Ramos (cell line): Measurements from ENCODE around the gene KRTAP1-5.
"Not testable (repeated sequence)": the region's sequence is repeated elsewhere in the genome, so short reads cannot be mapped to it uniquely, and the experiment has no call there.

ENCODE experiments used
- in situ Hi-C: fragments of 300-500 bp; cut with MboI; formaldehyde crosslinking; loops from one replicate; pipeline ENCODE4 v1.14.3; 2022; ENCODE audit warnings: low sequenced_read_pairs; ENCODE audit not compliant: unreplicated experiment

Gene KRTAP1-5

DNA sequence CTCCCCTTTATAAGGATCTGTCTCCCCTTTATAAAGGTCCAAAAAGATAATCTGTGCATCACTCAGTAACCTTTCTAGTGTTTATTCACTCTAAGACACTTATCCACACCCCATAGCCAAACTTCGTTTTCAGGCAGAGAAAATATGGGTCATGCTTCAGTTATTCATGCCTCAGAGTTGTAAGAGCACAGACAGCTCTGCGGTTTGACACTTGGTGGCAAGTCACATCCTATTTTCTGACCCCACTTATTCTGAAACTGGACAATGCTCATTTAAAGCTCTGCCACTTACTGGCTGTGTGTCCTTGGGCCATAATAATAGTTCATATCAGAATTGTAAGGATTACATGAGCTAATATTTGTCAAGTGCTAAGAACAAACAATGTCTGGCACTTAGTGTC lies 22.1 kb upstream of the KRTAP1-5 start:
- in situ Hi-C loops = no loop called here

DNA sequence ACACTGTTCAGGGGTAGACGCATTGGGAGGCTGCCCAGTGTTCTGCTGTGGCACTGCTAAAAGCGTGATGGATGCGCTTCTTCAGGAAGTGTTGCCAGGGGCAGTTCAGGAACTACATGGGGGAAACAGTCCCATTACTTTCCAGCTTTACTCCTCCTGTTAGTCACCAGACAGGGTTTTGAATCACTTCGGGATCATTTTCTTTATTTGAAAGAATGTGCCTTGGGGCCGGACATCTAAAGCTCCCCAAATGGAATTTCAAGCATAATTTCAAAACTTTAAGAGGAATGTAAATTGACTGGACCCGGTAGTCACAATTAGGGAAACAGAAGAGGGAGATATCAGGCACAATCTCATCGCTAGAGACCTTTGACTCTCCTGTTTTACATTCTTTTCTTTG lies 21.4 kb upstream of the KRTAP1-5 start:
- in situ Hi-C loops = no loop called here

DNA sequence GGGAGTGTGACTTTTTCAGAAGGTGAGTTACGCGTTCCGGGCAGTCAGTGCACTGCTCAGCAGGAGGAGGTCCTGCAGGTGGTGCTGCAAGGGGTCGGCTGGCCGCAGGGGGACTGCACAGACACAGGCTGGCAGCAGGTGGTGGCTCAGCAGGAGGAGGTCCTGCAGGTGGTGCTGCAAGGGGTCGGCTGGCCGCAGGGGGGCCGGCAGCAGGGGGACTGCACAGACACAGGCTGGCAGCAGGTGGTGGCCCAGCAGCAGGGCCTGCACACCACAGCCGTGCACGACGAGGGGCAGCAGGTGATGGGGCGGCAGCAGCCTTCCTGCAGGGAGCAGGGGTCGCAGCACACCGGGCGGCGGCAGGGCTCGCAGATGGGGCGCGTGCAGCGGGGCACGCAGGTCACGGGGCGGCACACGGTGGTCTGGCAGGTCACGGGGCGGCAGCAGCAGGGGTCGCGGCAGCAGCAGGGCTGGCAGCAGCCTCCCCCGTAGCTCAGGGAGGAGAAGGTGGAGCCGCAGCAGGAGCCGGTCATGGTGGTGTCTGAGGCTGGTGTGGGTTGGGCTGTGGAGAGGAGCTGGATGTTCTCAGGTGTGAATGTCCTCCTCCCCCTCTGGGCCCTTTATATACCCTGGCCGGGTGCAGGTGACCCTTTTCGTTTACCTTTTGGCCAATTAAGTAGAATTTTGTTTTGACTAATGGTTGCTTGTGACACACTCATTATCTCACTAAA lies 19.9 kb upstream of the KRTAP1-5 start, which contains the start of gene KRTAP2-1:
Gene KRTAP2-1, minus strand, starts transcription at position 582 of the 731 bp plus-strand sequence. Its CDS starts 49 bp downstream, at position 533.
- in situ Hi-C loops = not testable (repeated sequence)

DNA sequence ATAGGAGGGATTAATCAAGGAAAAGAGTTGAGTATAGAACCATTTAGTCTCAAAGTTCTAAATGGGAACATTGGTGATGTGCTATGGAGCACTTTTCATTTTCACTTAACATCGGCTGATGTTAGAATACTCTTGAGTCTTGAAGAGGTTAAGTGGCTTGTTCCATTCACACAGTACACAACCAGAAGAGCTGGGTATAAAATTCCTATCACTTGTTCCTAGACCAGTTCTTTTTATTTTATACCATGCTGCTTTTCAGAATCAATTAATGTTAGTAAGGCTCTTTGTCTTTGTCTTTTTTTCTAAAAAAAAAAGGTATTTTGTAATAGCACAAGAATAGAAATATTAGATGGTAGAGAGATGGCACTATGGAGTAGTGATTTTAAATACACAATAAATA lies 15.9 kb upstream of the KRTAP1-5 start:
- in situ Hi-C loops = no loop called here

DNA sequence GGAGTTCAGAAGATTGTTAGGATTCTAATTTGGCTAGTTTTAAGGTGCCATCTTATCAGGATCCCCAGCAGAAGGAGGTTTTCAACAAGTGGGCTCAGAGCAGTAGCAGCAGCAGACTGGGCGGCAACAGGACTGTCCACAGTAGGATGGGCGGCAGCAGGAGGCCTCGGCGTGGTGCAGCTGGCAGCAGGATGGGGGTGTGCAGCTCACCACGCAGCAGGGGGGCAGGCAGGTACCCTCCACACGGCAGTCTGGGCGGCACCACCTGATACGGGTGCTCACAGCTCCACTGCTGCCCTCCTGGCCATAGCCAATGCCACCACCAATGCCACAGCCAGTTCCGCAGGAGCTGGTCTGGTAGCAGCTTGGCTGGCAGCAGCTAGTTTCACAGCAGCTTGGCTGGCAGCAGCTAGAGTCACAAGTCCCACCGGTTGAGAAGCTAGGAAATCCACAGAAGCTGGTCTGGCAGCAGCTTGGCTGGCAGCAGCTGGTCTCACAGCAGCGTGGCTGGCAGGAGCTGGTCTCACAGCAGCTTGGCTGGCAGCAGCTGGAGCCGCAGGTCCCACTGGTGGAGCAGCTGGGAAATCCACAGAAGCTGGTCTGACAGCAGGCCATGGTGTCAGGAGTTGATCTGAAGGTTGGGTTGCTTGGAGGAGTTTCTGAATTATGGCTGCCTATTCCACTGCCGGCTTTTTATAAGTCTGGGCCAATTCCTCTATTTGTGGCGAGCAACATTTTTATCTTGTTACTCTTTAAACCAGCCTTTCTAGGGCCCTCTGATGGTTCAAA lies 14.0 kb upstream of the KRTAP1-5 start, which contains the start of gene KRTAP1-1:
Gene KRTAP1-1, minus strand, starts transcription at position 668 of the 789 bp plus-strand sequence. Its CDS starts 53 bp downstream, at position 615.
- in situ Hi-C loops = not testable (repeated sequence)

DNA sequence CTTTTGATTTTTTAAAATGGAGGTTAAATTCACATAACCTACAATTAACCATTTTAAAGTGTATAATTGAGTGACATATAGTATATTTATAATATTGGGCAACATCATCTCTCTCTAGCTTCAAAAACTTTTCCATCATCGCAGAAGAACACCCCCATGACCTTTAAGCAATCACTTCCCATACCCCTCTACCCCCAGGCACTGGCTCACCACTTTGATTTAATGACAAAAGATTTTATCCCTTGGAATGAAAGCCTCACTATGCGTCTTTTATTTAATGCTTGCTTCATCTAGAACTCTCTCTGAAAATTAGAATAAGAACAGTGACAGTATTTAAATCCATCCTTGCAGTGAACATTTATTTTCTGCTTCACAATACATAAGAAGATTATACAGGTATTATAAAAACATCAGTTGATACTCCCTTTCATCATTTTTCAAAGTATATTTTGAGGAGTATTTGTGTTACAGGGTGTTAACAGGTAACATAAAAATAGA lies 10.9 kb upstream of the KRTAP1-5 start:
- in situ Hi-C loops = no loop called here

DNA sequence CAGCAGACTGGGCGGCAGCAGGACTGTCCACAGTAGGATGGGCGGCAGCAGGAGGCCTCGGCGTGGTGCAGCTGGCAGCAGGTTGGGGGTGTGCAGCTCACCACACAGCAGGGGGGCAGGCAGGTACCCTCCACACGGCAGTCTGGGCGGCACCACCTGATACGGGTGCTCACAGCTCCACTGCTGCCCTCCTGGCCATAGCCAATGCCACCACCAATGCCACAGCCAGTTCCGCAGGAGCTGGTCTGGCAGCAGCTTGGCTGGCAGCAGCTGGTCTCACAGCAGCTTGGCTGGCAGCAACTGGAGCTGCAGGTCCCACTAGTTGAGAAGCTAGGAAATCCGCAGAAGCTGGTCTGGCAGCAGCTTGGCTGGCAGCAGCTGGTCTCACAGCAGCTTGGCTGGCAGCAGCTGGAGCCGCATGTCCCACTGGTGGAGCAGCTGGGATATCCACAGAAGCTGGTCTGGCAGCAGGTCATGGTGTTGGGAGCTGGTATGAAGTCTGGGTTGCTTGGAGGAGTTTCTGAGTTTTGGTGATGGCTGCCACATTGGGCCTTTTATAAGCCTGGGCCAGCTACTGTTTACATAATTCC lies 7.4 kb upstream of the KRTAP1-5 start, which contains the start of gene KRTAP1-3:
Gene KRTAP1-3, minus strand, starts transcription at position 529 of the 590 bp plus-strand sequence. Its CDS starts 53 bp downstream, at position 476.
- in situ Hi-C loops = not testable (repeated sequence)

DNA sequence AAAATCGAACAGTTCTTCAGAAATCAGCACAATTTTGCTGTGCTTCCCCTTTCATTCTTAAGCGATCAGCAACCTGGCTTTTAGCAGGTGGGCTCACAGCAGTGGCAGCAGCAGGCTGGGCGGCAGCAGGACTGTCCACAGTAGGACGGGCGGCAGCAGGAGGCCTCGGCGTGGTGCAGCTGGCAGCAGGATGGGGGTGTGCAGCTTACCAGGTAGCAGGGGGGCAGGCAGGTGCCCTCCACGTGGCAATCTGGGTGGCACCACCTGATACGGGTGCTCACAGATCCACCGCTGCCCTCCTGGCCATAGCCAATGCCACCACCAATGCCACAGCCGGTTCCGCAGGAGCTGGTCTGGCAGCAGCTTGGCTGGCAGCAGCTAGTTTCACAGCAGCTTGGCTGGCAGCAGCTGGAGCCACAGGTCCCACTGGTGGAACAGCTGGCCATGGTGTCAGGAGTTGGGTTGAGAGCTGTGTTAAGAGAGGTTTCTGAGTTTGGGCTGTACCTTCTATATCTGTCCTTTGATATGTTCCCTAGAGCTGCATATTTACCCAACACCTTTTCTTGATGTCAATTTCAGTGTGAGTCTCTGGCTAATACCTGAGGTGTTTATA lies 2.7 kb upstream of the KRTAP1-5 start, which contains the start of gene KRTAP1-4:
Gene KRTAP1-4, minus strand, starts transcription at position 563 of the 613 bp plus-strand sequence. Its CDS starts 117 bp downstream, at position 446.
- in situ Hi-C loops = no loop called here

DNA sequence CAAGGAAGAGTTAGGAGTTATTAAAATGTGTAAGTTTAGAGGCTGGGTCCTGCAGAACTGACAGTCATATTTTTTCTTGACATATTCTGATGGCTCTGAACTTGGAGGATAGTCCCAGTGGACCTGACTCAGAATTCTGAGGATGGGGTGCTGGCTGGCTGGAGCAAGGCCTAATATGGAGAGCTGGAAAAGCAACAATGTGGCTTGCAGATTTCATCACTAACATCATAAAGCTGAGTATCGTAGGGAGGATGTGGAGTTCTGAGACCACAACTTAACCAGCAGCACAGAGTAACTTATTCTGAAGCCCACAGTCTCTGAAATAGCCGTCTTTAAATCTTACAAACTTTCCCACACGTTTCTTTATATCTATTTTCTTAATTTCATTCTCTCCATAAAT lies 2.3 kb downstream of the KRTAP1-5 start:
- in situ Hi-C loops = no loop called here

DNA sequence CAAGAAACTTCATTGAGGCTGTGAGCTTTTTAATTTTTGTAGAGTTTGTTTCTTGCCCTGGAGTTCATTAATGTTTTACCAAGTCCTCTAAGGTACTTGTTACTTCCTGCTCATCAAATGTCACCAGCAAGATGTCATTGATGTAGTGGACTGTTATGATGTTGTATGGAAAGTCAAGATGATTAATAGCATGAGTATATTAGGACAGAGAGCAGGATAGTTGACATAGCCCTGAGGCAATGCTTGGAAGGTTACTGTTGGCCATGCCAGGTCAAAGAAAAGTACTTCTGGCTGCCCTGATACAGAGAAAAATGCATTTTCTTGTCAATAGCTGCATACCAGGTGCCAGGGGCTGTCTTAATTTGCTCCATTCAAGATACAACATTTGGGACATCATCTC lies 6.7 kb downstream of the KRTAP1-5 start:
- in situ Hi-C loops = no loop called here

DNA sequence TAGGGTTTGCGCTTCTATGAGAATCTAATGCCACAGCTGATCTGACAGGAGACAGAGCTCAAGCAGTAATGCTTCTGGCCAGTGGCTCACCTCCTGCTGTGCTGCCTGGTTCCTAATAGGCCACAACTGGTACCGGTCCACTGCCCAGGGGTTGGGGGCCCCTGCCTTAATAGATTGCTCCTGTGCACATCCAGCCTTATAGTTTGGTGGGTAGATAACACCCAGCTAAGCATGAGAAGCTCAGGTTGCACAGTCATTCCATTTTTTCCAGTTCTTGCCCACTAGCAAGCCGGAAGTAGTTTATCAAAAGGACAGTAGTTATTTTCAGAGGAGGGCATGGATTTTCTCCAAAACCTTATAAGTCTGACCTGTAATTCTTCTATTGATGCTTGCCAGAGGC lies 7.6 kb downstream of the KRTAP1-5 start:
- in situ Hi-C loops = no loop called here

DNA sequence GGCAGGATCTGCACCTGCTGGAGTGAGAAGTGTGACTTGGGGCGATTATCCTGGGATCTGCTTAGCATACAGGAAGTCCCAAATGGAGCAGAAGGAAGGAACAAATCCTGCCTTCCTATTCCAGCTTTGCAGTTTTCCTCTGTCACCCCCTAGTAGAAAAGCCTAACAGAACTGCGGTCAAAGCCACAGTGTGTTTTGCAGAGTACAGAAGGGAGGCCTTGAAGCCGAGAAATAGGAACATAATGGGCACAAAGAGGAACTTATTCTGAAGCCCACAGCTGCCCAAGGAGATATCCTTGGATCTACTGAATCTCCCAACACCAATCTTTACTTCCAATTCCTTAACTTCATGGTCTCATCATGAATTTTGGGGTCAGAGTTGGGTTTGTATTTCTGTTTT lies 8.5 kb downstream of the KRTAP1-5 start:
- in situ Hi-C loops = no loop called here

DNA sequence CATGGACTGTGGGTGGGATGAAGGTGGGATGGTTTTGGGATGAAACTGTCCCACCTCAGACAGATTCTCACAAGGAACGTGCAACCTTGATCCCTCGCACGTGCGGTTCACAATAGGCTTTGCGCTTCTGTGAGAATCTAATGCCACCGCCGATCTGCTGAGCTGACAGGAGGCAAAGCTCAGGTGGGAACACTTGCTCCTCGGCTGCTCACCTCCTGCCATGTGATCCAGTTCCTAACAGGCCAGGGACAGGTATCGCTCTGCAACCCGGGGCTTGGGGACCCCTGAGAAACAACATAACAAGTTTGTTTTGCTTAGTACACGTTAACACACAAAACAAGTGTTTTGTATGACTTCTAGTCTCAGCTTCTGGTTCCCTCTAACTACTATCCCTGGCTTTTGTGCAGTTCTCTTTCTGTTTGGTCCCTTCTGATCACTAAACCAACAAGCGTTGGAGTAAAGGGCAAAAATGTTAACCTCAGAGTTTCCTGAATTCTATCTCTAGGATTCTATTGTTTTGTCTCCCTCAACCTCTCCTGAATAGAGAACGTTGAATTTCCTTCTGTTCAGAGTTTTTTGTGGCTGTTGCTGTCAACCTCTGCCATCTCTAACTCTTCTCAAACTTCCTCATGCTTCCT lies 10.3 kb downstream of the KRTAP1-5 start:
- in situ Hi-C loops = no loop called here

DNA sequence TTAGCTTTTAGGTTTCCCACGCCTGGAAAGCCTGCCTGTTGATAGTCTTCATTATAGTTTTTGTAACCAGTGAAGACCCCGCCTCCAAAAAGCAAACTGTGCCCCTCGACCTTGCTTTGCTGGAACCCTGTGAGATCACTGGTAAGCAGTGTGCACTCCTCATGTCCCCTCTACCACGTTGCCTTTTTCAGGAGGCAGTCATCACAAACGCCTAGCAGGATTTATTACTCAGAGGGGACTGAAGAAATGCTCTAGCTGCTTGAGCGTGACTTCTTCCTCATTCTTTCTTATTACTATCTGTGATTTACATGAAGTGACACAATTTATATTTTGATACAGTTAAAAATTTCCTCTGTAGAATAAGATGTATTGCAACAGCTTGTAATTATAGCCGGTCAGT lies 11.6 kb downstream of the KRTAP1-5 start:
- in situ Hi-C loops = no loop called here

DNA sequence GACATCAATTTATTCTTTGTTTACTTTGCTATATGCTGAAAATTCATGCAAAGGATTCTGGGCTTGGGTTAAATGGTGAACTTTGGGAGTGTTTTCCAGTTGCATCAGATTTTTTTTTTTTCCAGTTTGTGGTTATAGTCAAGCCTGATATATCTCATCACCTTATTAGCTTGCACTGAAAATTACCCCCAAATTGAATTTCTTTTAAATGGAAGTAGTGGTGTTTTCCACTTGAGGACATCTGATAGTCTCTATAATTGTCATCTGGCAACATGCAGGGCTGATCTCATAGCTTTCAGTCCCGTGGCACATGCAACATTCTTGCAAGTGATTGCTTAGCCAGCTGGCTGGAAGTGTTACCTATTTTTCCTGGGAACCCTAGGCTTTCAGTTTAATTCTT lies 13.4 kb downstream of the KRTAP1-5 start:
- in situ Hi-C loops = no loop called here

DNA sequence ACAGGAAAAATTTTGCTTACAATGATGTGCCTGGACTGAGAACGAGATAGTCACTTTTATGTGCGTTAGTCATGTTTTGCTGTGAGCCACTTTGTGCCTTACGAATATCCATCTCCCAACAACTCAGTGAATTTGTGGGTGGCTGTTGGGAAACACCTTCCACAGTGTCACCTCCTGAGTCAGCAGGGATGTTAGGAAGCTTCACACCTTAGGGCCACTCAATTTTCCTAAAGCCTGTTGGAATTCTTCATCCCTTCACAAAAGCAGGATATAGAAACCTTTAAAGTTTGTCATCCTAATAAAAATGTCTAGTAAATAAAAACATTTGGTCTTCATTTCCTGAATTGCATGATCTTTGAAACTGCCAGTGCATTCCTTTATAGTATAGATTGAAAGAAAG lies 13.8 kb downstream of the KRTAP1-5 start:
- in situ Hi-C loops = no loop called here

DNA sequence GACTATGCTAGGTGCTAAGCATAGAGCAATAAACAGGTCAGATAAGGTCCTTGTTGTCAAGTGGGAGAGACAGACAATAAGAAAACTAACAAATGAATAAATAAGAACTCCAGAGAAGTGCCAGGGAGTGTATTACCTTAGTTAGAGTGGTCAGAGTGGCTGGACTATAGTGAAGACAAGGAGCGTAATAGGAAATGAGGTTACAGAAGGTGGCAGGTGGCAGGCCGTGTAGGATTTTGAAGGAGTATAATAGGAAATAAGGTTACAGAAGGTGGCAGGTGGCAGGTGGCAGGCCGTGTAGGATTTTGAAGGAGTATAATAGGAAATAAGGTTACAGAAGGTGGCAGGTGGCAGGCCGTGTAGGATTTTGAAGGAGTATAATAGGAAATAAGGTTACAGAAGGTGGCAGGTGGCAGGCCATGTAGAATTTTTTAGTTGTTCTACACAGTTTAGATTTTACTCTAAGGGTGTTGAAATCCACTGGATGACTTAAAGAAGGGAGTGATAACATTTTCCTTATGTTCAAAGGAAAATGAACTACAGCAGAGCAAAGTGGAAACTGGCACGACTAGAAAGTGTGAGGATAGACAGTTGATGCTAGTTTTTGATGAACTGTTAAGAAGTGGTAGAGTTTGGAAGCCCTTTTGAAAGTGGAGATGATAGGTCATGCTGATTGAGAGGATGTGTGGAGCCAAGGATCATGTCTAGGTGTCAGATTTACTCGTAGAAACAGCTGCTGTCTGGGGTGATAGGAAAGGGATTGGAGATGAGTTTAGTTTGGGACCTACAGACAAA lies 14.5 kb downstream of the KRTAP1-5 start:
- in situ Hi-C loops = no loop called here

DNA sequence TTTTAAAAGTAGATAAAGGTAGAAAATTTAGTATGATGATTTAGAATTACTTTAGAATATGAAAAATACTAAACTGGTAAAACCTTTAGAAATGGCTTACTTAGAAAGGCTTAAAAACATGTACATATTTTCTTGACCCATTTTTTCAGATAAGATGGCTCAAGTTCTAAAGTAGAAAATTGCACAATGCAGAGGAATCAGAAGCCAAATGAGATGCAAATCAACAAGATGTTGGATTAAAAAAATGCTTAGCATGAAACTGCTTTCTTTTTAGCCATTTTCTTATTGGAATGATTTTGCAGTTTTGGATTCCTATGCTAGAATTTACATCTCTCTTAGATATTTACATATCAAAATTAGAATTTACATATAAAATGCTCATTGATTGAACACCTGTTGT lies 16.6 kb downstream of the KRTAP1-5 start:
- in situ Hi-C loops = no loop called here

DNA sequence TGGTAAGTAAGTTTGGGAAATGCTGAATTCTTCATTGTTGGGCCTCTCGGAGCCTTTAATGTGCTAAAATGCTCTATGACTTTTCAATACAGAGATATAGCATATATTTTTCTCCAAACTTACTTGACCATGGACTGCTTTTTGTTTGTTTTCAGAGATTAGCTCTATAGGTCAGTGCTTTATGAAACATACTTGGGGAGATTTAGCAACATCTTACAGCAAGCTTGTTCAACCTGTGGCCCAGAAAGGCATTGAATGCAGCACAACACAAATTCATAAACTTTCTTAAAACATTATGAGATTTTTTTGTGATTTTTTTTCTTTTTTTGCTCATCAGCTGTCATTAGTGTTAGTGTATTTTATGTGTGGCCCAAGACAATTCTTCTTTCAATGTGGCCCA lies 17.1 kb downstream of the KRTAP1-5 start:
- in situ Hi-C loops = no loop called here
